ENCODE results near the gene PLEKHH2.

GRCh38 chr2:43642363-43642762, 5.3 kb downstream of the PLEKHH2 start:
- TF ChIP-seq POLR2AphosphoS5 (IDR thresholded peaks at IDR 0.05; ENCODE audit: borderline replicate concordance, low read depth, low read length) (no peak), EZH2 (IDR thresholded peaks at IDR 0.05) (no peak), FOXP2 (optimal IDR thresholded peaks at IDR 0.05; ENCODE audit: control extremely low read depth, extremely low read length, insufficient read depth) (no peak)

Data from SK-N-MC (cell line).